RWPE2 (cell line): ENCODE measurements around the gene RIPK4.
A peak's percentile ranks its signal among the peaks of the same experiment; 100 is the strongest.

ENCODE experiments used
- ATAC-seq: fragments of 200-7000 bp; cut with Tn5 transposase; 3 replicates; pipeline ENCODE4 v1.9.1; 2021; ENCODE audit warnings: low read depth
- DNase-seq: peaks from one replicate; pipeline ENCODE4 v3.0.0-alpha.2; 2020; ENCODE audit warnings: low spot score
- H3K27ac ChIP-seq: fragments of 450-650 bp; 2 replicates; pipeline ENCODE4 v1.5.1; 2017; ENCODE audit warnings: mild to moderate bottlenecking; ENCODE audit not compliant: poor library complexity, severe bottlenecking
- H3K27me3 ChIP-seq: fragments of 250-450 bp; sonication (Bioruptor Pico); 2 replicates; pipeline ENCODE4 v1.5.1; 2021; ENCODE audit warnings: mild to moderate bottlenecking, moderate library complexity; ENCODE audit not compliant: insufficient read depth, poor library complexity, severe bottlenecking
- H3K36me3 ChIP-seq: fragments of 250-450 bp; sonication (Bioruptor Pico); 2 replicates; pipeline ENCODE4 v1.5.1; 2020; ENCODE audit warnings: low read depth, mild to moderate bottlenecking, moderate library complexity
- H3K4me1 ChIP-seq: fragments of 250-450 bp; sonication (Bioruptor Pico); 2 replicates; pipeline ENCODE4 v1.5.1; 2021; ENCODE audit warnings: mild to moderate bottlenecking, moderate library complexity; ENCODE audit not compliant: insufficient read depth, poor library complexity, severe bottlenecking
- H3K4me3 ChIP-seq: fragments of 250-450 bp; sonication (Bioruptor Pico); 2 replicates; pipeline ENCODE4 v1.5.1; 2021; ENCODE audit warnings: mild to moderate bottlenecking, moderate library complexity; ENCODE audit not compliant: severe bottlenecking
- H3K9me3 ChIP-seq: fragments of 250-450 bp; sonication (Bioruptor Pico); 2 replicates; pipeline ENCODE4 v1.5.1; 2021; ENCODE audit warnings: mild to moderate bottlenecking, moderate library complexity; ENCODE audit not compliant: severe bottlenecking
- TF ChIP-seq, protein P1 (sequence below): fragments of 450-650 bp; IDR thresholded peaks from one replicate; pipeline ENCODE4 v1.5.1; 2017; ENCODE audit warnings: mild to moderate bottlenecking, moderate library complexity; ENCODE audit not compliant: poor library complexity, severe bottlenecking

RIPK4 gene

DNA sequence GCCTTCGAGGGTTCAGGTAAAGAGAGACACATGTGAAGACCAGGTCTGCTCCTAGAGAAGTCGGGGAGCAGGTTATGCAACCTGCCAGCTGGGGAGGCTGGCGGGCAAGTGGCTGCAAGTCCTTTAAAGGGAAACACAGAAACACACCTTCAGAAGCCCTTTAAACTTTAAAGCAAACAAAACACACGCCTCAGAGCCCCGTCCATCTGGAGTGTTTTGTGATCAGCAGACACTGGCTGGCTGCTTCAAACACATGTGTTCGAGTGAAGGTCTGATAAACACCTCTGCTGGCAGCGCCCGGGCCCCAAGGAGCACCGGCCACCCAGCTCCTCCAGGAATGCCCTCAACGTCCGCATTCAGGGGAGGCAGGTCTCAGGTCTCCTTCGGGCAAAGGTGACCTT lies 15.2 kb downstream of the RIPK4 start:
- Histone ChIP-seq H3K27ac (peak overlapping the region; percentile 86), H3K9me3 (no peaks in the 10 kb centered on the region), H3K36me3 (peaks cover 93% of the 10 kb centered on the region), H3K27me3 (no peaks in the 10 kb centered on the region), H3K4me3 (no peak overlapping the region), H3K4me1 (peaks cover 60% of the 10 kb centered on the region)
- ATAC-seq, result peak; percentile 63
- TF ChIP-seq, protein P1, sequence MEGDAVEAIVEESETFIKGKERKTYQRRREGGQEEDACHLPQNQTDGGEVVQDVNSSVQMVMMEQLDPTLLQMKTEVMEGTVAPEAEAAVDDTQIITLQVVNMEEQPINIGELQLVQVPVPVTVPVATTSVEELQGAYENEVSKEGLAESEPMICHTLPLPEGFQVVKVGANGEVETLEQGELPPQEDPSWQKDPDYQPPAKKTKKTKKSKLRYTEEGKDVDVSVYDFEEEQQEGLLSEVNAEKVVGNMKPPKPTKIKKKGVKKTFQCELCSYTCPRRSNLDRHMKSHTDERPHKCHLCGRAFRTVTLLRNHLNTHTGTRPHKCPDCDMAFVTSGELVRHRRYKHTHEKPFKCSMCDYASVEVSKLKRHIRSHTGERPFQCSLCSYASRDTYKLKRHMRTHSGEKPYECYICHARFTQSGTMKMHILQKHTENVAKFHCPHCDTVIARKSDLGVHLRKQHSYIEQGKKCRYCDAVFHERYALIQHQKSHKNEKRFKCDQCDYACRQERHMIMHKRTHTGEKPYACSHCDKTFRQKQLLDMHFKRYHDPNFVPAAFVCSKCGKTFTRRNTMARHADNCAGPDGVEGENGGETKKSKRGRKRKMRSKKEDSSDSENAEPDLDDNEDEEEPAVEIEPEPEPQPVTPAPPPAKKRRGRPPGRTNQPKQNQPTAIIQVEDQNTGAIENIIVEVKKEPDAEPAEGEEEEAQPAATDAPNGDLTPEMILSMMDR, result no peak
- peak; percentile 60 for DNase-seq

DNA sequence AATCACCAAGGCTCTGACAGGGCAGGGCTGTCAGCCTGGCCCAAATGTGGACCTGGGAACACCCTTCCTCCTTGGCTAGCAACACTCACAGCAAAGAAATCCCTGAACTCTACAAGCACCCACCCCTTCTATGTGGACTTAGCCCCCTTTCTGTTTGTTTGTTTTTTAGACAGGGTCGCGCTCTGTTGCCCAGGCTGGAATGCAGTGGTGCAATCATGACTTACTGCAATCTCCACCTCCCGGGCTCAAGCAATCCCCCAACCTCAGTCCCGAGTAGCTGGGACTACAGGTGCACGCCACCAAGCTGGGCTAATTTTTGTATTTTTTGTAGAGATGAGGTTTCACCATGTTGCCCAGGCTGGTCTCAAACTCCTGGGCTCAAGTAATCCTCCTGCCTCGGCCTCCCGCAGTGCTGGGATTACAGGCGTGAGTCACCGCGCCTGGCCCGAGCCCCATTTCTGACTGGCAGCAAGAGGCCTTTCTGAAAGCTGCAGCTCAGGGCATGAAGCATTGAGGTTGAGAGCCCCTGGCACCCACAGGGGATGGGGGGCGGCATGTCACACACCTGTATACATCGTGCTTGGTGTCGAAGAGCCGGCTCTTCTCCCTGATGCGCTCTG lies 16.2 kb downstream of the RIPK4 start:
- Histone ChIP-seq H3K27ac (peak overlapping the region; percentile 86), H3K36me3 (peaks cover 93% of the 10 kb centered on the region), H3K27me3 (no peaks in the 10 kb centered on the region), H3K4me1 (peaks cover 53% of the 10 kb centered on the region), H3K9me3 (no peaks in the 10 kb centered on the region), H3K4me3 (no peak overlapping the region)
- TF ChIP-seq, protein P1, result no peak
- DNase-seq, result peak; percentile 61
- ATAC-seq, result no peak

DNA sequence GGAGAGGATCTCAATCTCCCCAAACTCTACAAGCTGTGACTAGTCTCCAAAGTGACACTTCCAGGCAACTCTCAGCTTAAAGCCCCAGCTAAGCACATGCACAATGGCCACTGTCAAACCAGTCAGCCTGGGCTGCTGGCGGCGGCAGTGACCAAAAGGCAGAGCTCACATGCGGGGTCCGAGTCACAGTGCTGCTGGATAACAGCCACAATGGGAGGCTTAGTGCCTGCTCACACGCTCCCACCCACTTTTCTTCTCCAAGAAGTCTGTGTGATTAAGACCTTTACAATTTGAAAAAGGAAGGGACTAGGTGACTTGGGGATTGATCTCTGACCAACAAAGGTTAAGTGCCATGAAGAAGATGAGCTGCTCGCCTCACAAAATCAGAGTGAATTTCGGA lies 16.8 kb downstream of the RIPK4 start:
- TF ChIP-seq, protein P1, result no peak

DNA sequence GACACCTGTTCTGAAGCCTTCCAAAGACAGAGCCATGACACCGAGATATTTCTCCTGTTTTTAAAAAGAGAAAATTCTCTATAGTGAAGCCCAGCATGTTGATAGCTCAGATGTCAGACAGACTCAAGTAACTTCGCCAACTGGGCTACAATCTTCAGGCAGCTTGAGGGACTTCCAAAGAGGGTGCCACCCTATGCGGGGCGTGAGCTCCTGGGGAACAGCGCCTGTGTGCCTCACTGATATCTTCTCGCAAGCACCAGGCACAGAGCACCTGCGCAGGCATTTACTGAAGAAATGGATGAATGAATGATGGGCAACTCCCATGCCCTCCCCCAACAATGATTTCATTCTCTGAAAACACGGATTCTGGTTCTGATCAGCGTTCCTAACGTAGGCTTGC lies 17.6 kb downstream of the RIPK4 start:
- Histone ChIP-seq H3K27ac (peak overlapping the region; percentile 86), H3K4me3 (no peak overlapping the region), H3K4me1 (peaks cover 42% of the 10 kb centered on the region), H3K9me3 (no peaks in the 10 kb centered on the region), H3K36me3 (peaks cover 93% of the 10 kb centered on the region), H3K27me3 (no peaks in the 10 kb centered on the region)
- ATAC-seq, result no peak
- TF ChIP-seq, protein P1, result no peak
- DNase-seq, result no peak

More for the DNA sequence above, 16.8 kb downstream of the RIPK4 start:
- Histone ChIP-seq H3K4me3 (no peak overlapping the region), H3K36me3 (peaks cover 93% of the 10 kb centered on the region), H3K27me3 (no peaks in the 10 kb centered on the region), H3K9me3 (no peaks in the 10 kb centered on the region), H3K27ac (peak overlapping the region; percentile 86), H3K4me1 (peaks cover 50% of the 10 kb centered on the region)
- no peak for DNase-seq
- no peak for ATAC-seq
